GM06990 (cell line): ENCODE measurements around the gene ADAP1.

Source experiments
- DNase-seq: peaks from one replicate; pipeline ENCODE4 v3.0.0-alpha.2; 2011; ENCODE audit not compliant: insufficient read length; ENCODE audit errors: extremely low read depth
- H3K27me3 ChIP-seq: replicated peaks from 2 replicates; pipeline ENCODE4 v1.6.0; 2011; ENCODE audit warnings: low read length; ENCODE audit not compliant: control insufficient read depth, insufficient read depth
- H3K36me3 ChIP-seq: 2 replicates; pipeline ENCODE4 v1.5.1; 2011; ENCODE audit warnings: low read length; ENCODE audit not compliant: control insufficient read depth, insufficient read depth
- H3K4me3 ChIP-seq: replicated peaks from 2 replicates; pipeline ENCODE4 v1.5.1; 2011; ENCODE audit warnings: low read depth, mild to moderate bottlenecking, control low read depth, low read length
- TF ChIP-seq, protein P1 (sequence below): IDR thresholded peaks from 2 replicates; pipeline ENCODE4 v1.5.1; 2011; ENCODE audit warnings: low read length, control low read depth, mild to moderate bottlenecking, inconsistent platforms; ENCODE audit not compliant: insufficient read depth, poor library complexity, severe bottlenecking

Gene ADAP1

DNA sequence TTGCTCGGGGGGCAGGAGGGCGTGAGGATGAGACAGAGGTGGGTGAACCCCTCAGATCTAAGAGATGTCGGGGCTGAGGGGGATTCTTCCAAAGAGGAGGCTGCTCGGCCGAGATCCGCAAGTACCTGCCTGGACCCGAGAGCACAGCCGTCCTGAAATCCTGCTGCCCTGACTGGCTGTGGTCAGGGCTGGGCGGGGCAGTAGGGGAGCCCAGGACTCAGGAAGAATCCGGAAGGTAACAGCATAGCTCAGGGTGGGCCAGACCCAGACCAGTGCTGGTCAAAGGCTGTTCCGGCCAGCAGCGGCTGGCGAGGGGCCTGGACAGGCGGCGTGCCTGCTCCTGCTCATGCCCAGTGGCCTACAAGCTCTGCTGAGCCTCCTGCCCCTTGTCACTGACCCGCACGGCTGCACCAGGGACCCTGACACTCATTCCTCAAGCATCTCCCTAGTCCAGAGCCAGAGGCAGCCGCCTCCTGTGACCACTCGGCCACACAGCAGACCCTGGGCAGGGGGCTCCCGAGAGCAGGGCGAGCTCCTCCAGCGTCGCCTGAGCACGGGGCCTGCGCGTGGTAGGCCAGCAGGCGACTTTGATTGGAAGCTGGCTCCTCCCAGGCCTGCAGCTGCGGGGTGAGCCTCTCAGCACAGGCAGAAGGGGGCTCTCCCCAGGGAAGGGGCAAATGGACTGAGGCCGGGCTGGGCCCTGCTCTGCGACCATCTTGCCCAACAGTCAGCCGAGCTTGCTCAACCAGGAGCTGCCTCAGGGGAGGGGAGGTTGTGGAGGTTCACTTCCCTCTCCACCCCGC is 3.1 kb upstream of the ADAP1 start:
- DNase-seq, result no peak
- H3K27me3 ChIP-seq, result no peaks in the 10 kb centered on the region
- TF ChIP-seq, protein P1, sequence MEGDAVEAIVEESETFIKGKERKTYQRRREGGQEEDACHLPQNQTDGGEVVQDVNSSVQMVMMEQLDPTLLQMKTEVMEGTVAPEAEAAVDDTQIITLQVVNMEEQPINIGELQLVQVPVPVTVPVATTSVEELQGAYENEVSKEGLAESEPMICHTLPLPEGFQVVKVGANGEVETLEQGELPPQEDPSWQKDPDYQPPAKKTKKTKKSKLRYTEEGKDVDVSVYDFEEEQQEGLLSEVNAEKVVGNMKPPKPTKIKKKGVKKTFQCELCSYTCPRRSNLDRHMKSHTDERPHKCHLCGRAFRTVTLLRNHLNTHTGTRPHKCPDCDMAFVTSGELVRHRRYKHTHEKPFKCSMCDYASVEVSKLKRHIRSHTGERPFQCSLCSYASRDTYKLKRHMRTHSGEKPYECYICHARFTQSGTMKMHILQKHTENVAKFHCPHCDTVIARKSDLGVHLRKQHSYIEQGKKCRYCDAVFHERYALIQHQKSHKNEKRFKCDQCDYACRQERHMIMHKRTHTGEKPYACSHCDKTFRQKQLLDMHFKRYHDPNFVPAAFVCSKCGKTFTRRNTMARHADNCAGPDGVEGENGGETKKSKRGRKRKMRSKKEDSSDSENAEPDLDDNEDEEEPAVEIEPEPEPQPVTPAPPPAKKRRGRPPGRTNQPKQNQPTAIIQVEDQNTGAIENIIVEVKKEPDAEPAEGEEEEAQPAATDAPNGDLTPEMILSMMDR, result no peak
- no peak overlapping the region for H3K4me3 ChIP-seq
- no peaks in the 10 kb centered on the region for H3K36me3 ChIP-seq

DNA sequence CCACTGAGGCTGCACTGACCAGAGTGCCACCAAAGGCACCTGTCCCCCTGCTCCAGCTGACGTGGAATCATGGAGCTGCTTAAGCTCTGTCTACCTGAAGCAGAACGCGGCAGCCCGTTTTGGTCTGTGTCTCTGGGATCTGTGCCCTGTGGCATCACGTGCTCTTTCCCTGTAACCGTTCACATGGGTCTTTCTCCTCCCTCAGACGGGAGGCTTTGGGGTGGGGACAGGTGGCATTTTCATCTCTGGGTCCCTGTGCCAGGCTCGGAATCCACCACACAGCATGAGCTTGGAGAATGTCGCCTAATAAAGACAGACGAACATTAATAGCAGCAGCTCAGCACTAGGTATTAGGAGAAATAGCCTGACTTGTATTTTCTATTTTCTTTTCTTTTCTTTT is 1.6 kb upstream of the ADAP1 start:
- TF ChIP-seq, protein P1, result no peak
- no peak for DNase-seq

DNA sequence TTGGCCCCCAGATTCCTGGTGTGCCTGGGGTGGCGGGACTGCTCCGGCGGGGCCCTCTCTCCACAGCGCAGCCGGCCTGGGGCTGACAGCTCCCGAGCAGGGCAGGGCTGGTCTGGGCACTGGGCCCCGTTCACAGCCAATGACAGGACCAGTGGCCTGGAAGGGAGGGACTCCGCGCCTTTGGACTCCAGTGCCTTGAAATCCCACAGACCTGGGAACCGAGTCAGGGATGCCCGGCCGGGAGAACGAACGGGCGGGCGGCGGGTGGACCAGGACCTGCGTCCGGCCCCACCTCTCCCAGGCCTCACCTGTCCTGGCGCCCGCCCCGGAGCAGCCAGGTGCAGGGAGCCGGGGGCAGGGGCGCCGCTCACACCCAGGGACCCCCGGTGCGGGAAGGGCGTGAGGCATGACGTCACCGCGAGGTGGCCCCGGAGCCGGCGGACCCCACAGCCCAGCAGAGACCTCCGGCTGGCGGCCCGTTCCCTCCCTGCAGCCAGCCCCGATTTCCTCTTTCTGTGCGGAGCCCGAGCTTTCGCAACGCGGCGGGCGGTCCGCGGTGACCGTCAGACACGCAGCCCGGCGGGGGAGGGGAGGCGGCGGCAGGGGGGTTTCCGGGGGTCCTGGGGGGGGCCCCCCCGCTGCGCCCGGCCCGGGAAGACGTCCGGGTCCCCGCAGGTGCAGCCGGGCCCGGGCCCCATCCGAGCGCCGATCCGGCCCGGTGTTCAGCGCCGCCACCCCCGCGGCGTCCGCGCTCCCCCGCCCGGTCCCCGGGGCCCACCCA is 743 bp downstream of the ADAP1 start:
- DNase-seq, result no peak
- peak overlapping the region; percentile 72 for H3K4me3 ChIP-seq
- TF ChIP-seq, protein P1, result no peak

More for the DNA sequence above, 1.6 kb upstream of the ADAP1 start:
- Histone ChIP-seq H3K27me3 (no peaks in the 10 kb centered on the region), H3K4me3 (no peak overlapping the region), H3K36me3 (no peaks in the 10 kb centered on the region)

DNA sequence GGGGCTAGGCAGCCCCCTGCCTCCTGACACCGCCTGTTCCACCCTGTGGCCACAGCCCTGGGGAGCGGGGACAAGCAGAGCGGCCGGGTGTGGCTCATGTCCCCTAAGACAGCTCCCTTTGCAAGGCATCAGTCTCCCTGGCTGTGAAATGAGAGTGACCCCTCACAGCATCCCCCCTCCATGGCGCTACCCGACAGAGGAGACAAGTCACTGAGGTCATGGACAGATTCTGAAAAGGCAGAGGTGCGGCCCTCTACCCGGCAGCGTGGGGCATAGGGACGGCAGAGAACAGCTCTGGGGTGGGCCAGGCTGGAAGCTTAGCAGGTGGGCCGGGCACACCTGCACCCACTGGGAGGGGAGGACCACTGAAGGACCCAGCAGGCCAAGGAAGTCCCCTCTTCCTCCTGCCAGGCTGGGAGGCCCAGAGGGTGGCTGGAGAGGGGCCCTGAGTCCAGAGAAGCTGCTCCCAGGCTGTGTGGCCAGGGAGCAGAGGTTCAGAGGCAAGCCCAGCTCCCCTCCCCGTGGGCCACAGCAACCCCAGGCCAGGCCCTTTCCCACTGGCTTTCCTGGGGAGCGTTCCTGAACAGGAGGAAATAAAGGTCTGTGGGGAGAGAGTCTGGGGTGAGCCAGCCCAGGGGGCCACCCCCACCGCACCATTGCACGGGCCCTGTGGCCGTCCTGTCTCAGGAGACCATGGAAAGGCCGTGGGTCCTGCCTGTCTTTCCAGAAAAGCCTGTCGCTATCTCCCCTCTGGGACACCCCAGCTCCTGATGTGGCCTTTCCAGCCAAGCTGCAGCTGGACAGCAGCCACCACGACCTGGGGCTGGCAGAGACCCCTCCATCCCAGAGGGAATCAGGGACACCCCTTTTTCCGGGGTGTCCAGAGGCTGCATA is 1.7 kb downstream of the ADAP1 start:
- DNase-seq, result no peak
- peak overlapping the region; percentile 72 for H3K4me3 ChIP-seq
- H3K27me3 ChIP-seq, result no peaks in the 10 kb centered on the region
- H3K36me3 ChIP-seq, result peaks cover 2% of the 10 kb centered on the region; the same call in 1 of the 2 replicates
- TF ChIP-seq, protein P1, result no peak

More for the DNA sequence above, 743 bp downstream of the ADAP1 start:
- H3K36me3 ChIP-seq, result peaks cover 2% of the 10 kb centered on the region; the same call in 1 of the 2 replicates
- no peaks in the 10 kb centered on the region for H3K27me3 ChIP-seq

DNA sequence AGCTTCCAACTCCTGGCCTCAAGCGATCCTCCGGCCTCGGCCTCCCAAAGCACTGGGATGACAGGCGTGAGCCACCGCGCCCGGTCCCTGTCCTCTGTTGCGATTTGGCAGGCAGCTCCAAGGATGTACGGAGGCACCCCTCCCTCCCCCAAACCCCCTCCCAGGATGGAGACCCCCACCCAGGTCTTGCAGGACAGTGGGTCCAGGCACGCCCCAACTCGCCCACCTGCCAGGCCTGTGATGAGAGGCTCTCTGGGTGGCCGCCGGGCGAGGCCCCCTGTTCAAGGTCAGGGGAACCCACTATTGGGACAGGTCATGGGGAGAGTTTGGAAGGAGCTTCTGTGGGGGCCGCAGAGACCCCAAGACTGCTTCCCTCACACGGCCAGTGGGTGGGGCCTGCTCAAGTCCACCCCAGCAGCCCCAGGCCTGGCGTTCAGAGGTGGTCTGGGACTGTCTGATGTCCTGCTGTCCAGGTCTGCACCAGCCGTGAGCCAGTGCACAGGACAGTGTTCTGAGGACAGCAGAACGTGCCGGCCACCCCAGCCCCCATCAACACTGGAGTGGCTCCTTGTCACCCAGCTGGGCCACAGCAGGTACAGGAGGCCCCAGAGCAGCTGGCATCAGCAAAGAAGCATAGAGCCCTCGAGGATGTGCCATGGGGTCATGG is 2.5 kb downstream of the ADAP1 start:
- DNase-seq, result no peak
- Histone ChIP-seq H3K36me3 (peaks cover 2% of the 10 kb centered on the region; the same call in 1 of the 2 replicates), H3K4me3 (no peak overlapping the region), H3K27me3 (no peaks in the 10 kb centered on the region)
- TF ChIP-seq, protein P1, result no peak
